GM21576 (cell line): Measurements from ENCODE around the gene SUSD6.
"Not testable (repeated sequence)": the region's sequence is repeated elsewhere in the genome, so short reads cannot be mapped to it uniquely, and the experiment has no call there.

Experiments
- ATAC-seq: cut with Tn5 transposase; IDR thresholded peaks from one replicate; pipeline ENCODE4 v1.9.1; 2021; ENCODE audit warnings: mild to moderate bottlenecking, moderate library complexity; ENCODE audit not compliant: unreplicated experiment

SUSD6 gene

GRCh38 chr14:69647642-69648041, 36.2 kb downstream of the SUSD6 start:
- ATAC-seq: not testable (repeated sequence)

GRCh38 chr14:69648480-69649451, 37.4 kb downstream of the SUSD6 start:
- no peak for ATAC-seq

- no peak for ATAC-seq
Measured at GRCh38 chr14:69650948-69651369, 39.6 kb downstream of the SUSD6 start.

- ATAC-seq: no peak
Measured at GRCh38 chr14:69651664-69652063, 40.3 kb downstream of the SUSD6 start.

GRCh38 chr14:69652942-69653684, 41.7 kb downstream of the SUSD6 start:
- no peak for ATAC-seq

- no peak for ATAC-seq
Measured at GRCh38 chr14:69654116-69654515, 42.7 kb downstream of the SUSD6 start.

GRCh38 chr14:69657950-69658355, 46.6 kb downstream of the SUSD6 start:
- ATAC-seq: no peak

- ATAC-seq: no peak
Measured at GRCh38 chr14:69658664-69659261, 47.4 kb downstream of the SUSD6 start.

- ATAC-seq: no peak
Measured at GRCh38 chr14:69660344-69661193, 49.2 kb downstream of the SUSD6 start.

GRCh38 chr14:69661194-69661537, 49.8 kb downstream of the SUSD6 start:
- no peak for ATAC-seq

- ATAC-seq: no peak
Measured at GRCh38 chr14:69662636-69663299, 51.4 kb downstream of the SUSD6 start.

- ATAC-seq: no peak
Measured at GRCh38 chr14:69663300-69663643, 51.9 kb downstream of the SUSD6 start.

GRCh38 chr14:69664265-69664664, 52.9 kb downstream of the SUSD6 start:
- no peak for ATAC-seq

- no peak for ATAC-seq
Measured at GRCh38 chr14:69664865-69665526, 53.6 kb downstream of the SUSD6 start.

- ATAC-seq: no peak
Measured at GRCh38 chr14:69665631-69666030, 54.2 kb downstream of the SUSD6 start.

GRCh38 chr14:69666112-69666511, 54.7 kb downstream of the SUSD6 start:
- no peak for ATAC-seq

- no peak for ATAC-seq
Measured at GRCh38 chr14:69666690-69667211, 55.4 kb downstream of the SUSD6 start.

- ATAC-seq: peak; percentile 21
Measured at GRCh38 chr14:69667938-69668335, 56.5 kb downstream of the SUSD6 start.

GRCh38 chr14:69669375-69669774, 58.0 kb downstream of the SUSD6 start:
- no peak for ATAC-seq
